ENCODE results near the gene ZBTB43.

ZBTB43 gene

GRCh38 chr9:126804696-126805553, at the start of gene ZBTB43:
ZBTB43 (plus strand) TSS chr9:126805040; CDS start chr9:126832510, 27,470 bp downstream.
- TF ChIP-seq, protein P1, sequence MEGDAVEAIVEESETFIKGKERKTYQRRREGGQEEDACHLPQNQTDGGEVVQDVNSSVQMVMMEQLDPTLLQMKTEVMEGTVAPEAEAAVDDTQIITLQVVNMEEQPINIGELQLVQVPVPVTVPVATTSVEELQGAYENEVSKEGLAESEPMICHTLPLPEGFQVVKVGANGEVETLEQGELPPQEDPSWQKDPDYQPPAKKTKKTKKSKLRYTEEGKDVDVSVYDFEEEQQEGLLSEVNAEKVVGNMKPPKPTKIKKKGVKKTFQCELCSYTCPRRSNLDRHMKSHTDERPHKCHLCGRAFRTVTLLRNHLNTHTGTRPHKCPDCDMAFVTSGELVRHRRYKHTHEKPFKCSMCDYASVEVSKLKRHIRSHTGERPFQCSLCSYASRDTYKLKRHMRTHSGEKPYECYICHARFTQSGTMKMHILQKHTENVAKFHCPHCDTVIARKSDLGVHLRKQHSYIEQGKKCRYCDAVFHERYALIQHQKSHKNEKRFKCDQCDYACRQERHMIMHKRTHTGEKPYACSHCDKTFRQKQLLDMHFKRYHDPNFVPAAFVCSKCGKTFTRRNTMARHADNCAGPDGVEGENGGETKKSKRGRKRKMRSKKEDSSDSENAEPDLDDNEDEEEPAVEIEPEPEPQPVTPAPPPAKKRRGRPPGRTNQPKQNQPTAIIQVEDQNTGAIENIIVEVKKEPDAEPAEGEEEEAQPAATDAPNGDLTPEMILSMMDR (IDR thresholded peaks at IDR 0.05; ENCODE audit: low read depth, low read length) = no peak

DNA sequence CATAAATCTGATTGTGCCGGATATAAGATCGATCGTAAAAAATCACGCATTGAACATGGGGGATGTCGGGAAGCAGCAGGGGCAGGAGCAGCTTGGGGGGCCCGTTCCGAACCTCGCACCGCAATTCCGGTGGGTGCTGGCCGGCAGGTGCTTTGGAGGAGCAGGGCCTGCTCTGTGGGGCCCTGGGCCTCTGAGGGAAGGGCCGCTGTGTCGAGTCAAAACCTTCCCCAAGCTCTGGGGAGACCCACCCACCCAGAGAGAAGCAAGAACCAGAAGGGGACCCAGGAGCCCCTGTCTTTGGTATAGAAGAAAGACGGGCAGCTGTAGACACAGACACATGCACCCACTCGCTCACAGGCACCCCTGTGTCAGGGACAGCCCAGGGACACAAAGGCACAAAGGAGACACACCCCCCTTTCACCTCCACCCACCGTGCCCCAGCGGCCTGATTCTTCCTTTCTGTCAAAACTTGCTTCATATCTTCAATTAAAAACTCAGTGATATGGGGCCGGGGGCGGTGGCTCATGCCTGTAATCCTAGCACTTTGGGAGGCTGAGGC, 49.4 kb upstream of the ZBTB43 start:
- TF ChIP-seq, protein P1 (IDR thresholded peaks at IDR 0.05; ENCODE audit: low read depth, low read length) = no peak
- no peak overlapping the region for H3K4me3 ChIP-seq (ENCODE audit: low read depth, low read length)

More at GRCh38 chr9:126804696-126805553, at the start of gene ZBTB43:
- peak within 1 kb of the TSS; percentile 90 for H3K4me3 ChIP-seq (ENCODE audit: low read depth, low read length)

GRCh38 chr9:126756238-126756637, 48.6 kb upstream of the ZBTB43 start:
- TF ChIP-seq, protein P1 (IDR thresholded peaks at IDR 0.05; ENCODE audit: low read depth, low read length) = no peak
- H3K4me3 ChIP-seq (ENCODE audit: low read depth, low read length) = no peak overlapping the region

GRCh38 chr9:126756876-126757415, 47.9 kb upstream of the ZBTB43 start:
- H3K4me3 ChIP-seq (ENCODE audit: low read depth, low read length) = no peak overlapping the region

DNA sequence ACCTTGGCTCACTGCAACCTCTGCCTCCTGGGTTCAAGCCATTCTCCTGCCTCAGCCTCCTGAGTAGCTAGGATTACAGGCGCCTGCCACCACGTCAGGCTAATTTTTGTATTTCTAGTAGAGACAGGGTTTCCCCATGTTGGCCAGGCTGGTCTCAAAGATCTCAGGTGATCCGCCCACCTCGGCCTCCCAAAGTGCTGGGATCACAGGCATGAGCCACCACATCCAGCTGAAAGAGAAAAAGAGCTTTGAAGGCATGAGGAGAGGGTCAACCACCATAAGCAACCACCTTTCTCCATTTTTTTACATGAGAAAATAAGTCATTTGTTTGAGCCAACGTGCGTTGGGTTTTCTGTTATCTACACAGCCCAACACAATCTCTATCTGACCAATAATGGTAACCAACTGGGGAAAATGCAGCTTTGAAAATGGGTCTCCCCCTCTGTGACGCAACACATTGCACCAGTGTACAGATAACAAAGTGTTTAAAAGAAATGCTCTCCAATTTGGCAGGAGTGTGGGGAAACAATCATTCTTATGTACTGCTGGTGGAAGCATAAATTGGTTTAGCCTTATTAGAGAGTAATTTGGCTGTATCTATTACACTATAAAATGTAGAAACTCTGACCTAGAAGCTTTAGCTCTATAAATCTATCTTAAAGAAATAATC, 45.8 kb upstream of the ZBTB43 start:
- TF ChIP-seq, protein P1 (IDR thresholded peaks at IDR 0.05; ENCODE audit: low read depth, low read length) = no peak
- no peak overlapping the region for H3K4me3 ChIP-seq (ENCODE audit: low read depth, low read length)

More at GRCh38 chr9:126756876-126757415, 47.9 kb upstream of the ZBTB43 start:
- TF ChIP-seq, protein P1 (IDR thresholded peaks at IDR 0.05; ENCODE audit: low read depth, low read length) = no peak

- TF ChIP-seq, protein P1 (IDR thresholded peaks at IDR 0.05; ENCODE audit: low read depth, low read length) = no peak
Observed at GRCh38 chr9:126761274-126761673, 43.6 kb upstream of the ZBTB43 start.

More at GRCh38 chr9:126761274-126761673, 43.6 kb upstream of the ZBTB43 start:
- no peak overlapping the region for H3K4me3 ChIP-seq (ENCODE audit: low read depth, low read length)

Data from WI38 (cell line).